Measurements from ENCODE around the gene SLC22A6.
"Not testable (repeated sequence)": the region's sequence is repeated elsewhere in the genome, so short reads cannot be mapped to it uniquely, and the experiment has no call there.

SLC22A6 gene

GRCh38 chr11:62957147-62957546 lies 27.6 kb downstream of the SLC22A6 start:
- peaks cover 8 to 14% of the 10 kb centered on the region in 2 donors for H3K4me1 ChIP-seq (ENCODE audit: control insufficient read depth in 1 of 2, insufficient read depth in 2 of 2, low read length in 2 of 2)
- no peaks in the 10 kb centered on the region for H3K27me3 ChIP-seq (ENCODE audit: low read depth, low read length)
- H3K9me3 ChIP-seq (ENCODE audit: control insufficient read depth in 1 of 2, low read length in 2 of 2), result no peaks in the 10 kb centered on the region
- no peaks in the 10 kb centered on the region for H3K36me3 ChIP-seq (ENCODE audit: control insufficient read depth in 1 of 2, insufficient read depth in 2 of 2, low read length in 2 of 2)
- H3K27ac ChIP-seq (ENCODE audit: low read length), result no peak overlapping the region
- H3K4me3 ChIP-seq (ENCODE audit: low read depth in 1 of 2, low read length in 2 of 2), result no peak overlapping the region

GRCh38 chr11:62954478-62954877 lies 30.3 kb downstream of the SLC22A6 start:
- H3K27ac ChIP-seq (ENCODE audit: low read length), result no peak overlapping the region
- no peaks in the 10 kb centered on the region for H3K9me3 ChIP-seq (ENCODE audit: control insufficient read depth in 1 of 2, low read length in 2 of 2)
- no peaks in the 10 kb centered on the region for H3K36me3 ChIP-seq (ENCODE audit: control insufficient read depth in 1 of 2, insufficient read depth in 2 of 2, low read length in 2 of 2)
- H3K4me3 ChIP-seq (ENCODE audit: low read depth in 1 of 2, low read length in 2 of 2), result no peak overlapping the region
- H3K27me3 ChIP-seq (ENCODE audit: low read depth, low read length), result no peaks in the 10 kb centered on the region
- H3K4me1 ChIP-seq (ENCODE audit: control insufficient read depth in 1 of 2, insufficient read depth in 2 of 2, low read length in 2 of 2), result peaks cover 8 to 11% of the 10 kb centered on the region in 2 donors

GRCh38 chr11:62953811-62954210 lies 31.0 kb downstream of the SLC22A6 start:
- no peaks in the 10 kb centered on the region for H3K36me3 ChIP-seq (ENCODE audit: control insufficient read depth in 1 of 2, insufficient read depth in 2 of 2, low read length in 2 of 2)
- no peaks in the 10 kb centered on the region for H3K9me3 ChIP-seq (ENCODE audit: control insufficient read depth in 1 of 2, low read length in 2 of 2)
- H3K27me3 ChIP-seq (ENCODE audit: low read depth, low read length), result no peaks in the 10 kb centered on the region
- H3K4me3 ChIP-seq (ENCODE audit: low read depth in 1 of 2, low read length in 2 of 2), result no peak overlapping the region
- H3K27ac ChIP-seq (ENCODE audit: low read length), result no peak overlapping the region
- H3K4me1 ChIP-seq (ENCODE audit: control insufficient read depth in 1 of 2, insufficient read depth in 2 of 2, low read length in 2 of 2), result peaks cover under 1 to 4% of the 10 kb centered on the region in 2 donors

GRCh38 chr11:62948765-62949320 lies 35.9 kb downstream of the SLC22A6 start:
- Histone ChIP-seq H3K27me3 (ENCODE audit: low read depth, low read length) (no peaks in the 10 kb centered on the region), H3K36me3 (ENCODE audit: control insufficient read depth in 1 of 2, insufficient read depth in 2 of 2, low read length in 2 of 2) (no peaks in the 10 kb centered on the region), H3K27ac (ENCODE audit: low read length) (no peak overlapping the region), H3K4me3 (ENCODE audit: low read depth in 1 of 2, low read length in 2 of 2) (no peak overlapping the region), H3K9me3 (ENCODE audit: control insufficient read depth in 1 of 2, low read length in 2 of 2) (peaks cover 0 to 3% of the 10 kb centered on the region in 2 donors), H3K4me1 (ENCODE audit: control insufficient read depth in 1 of 2, insufficient read depth in 2 of 2, low read length in 2 of 2) (no peaks in the 10 kb centered on the region)

- H3K27ac ChIP-seq (ENCODE audit: low read length); H3K27me3 ChIP-seq (ENCODE audit: low read depth, low read length); H3K36me3 ChIP-seq (ENCODE audit: control insufficient read depth in 1 of 2, insufficient read depth in 2 of 2, low read length in 2 of 2); H3K4me1 ChIP-seq (ENCODE audit: control insufficient read depth in 1 of 2, insufficient read depth in 2 of 2, low read length in 2 of 2); H3K9me3 ChIP-seq (ENCODE audit: control insufficient read depth in 1 of 2, low read length in 2 of 2); H3K4me3 ChIP-seq (ENCODE audit: low read depth in 1 of 2, low read length in 2 of 2): not testable (repeated sequence)
These were observed 39.2 kb downstream of the SLC22A6 start for GRCh38 chr11:62945538-62945937.

- H3K27me3 ChIP-seq (ENCODE audit: low read depth, low read length); H3K9me3 ChIP-seq (ENCODE audit: control insufficient read depth in 1 of 2, low read length in 2 of 2); H3K4me3 ChIP-seq (ENCODE audit: low read depth in 1 of 2, low read length in 2 of 2); H3K4me1 ChIP-seq (ENCODE audit: control insufficient read depth in 1 of 2, insufficient read depth in 2 of 2, low read length in 2 of 2); H3K27ac ChIP-seq (ENCODE audit: low read length); H3K36me3 ChIP-seq (ENCODE audit: control insufficient read depth in 1 of 2, insufficient read depth in 2 of 2, low read length in 2 of 2): not testable (repeated sequence)
These were observed 47.2 kb downstream of the SLC22A6 start for GRCh38 chr11:62937528-62937927.

- Histone ChIP-seq H3K4me1 (ENCODE audit: control insufficient read depth in 1 of 2, insufficient read depth in 2 of 2, low read length in 2 of 2) (peaks cover 0 to 4% of the 10 kb centered on the region in 2 donors), H3K9me3 (ENCODE audit: control insufficient read depth in 1 of 2, low read length in 2 of 2) (no peaks in the 10 kb centered on the region), H3K27me3 (ENCODE audit: low read depth, low read length) (no peaks in the 10 kb centered on the region), H3K4me3 (ENCODE audit: low read depth in 1 of 2, low read length in 2 of 2) (no peak overlapping the region), H3K27ac (ENCODE audit: low read length) (no peak overlapping the region), H3K36me3 (ENCODE audit: control insufficient read depth in 1 of 2, insufficient read depth in 2 of 2, low read length in 2 of 2) (no peaks in the 10 kb centered on the region)
These were observed 50.3 kb downstream of the SLC22A6 start for GRCh38 chr11:62934496-62934785.

GRCh38 chr11:62933750-62934495 lies 50.8 kb downstream of the SLC22A6 start:
- Histone ChIP-seq H3K4me1 (ENCODE audit: control insufficient read depth in 1 of 2, insufficient read depth in 2 of 2, low read length in 2 of 2) (peaks cover 0 to 4% of the 10 kb centered on the region in 2 donors), H3K9me3 (ENCODE audit: control insufficient read depth in 1 of 2, low read length in 2 of 2) (no peaks in the 10 kb centered on the region), H3K36me3 (ENCODE audit: control insufficient read depth in 1 of 2, insufficient read depth in 2 of 2, low read length in 2 of 2) (no peaks in the 10 kb centered on the region), H3K27ac (ENCODE audit: low read length) (no peak overlapping the region), H3K4me3 (ENCODE audit: low read depth in 1 of 2, low read length in 2 of 2) (no peak overlapping the region), H3K27me3 (ENCODE audit: low read depth, low read length) (no peaks in the 10 kb centered on the region)

- Histone ChIP-seq H3K9me3 (ENCODE audit: control insufficient read depth in 1 of 2, low read length in 2 of 2) (no peaks in the 10 kb centered on the region), H3K4me1 (ENCODE audit: control insufficient read depth in 1 of 2, insufficient read depth in 2 of 2, low read length in 2 of 2) (peaks cover 0 to 4% of the 10 kb centered on the region in 2 donors), H3K36me3 (ENCODE audit: control insufficient read depth in 1 of 2, insufficient read depth in 2 of 2, low read length in 2 of 2) (no peaks in the 10 kb centered on the region), H3K27ac (ENCODE audit: low read length) (no peak overlapping the region), H3K4me3 (ENCODE audit: low read depth in 1 of 2, low read length in 2 of 2) (no peak overlapping the region), H3K27me3 (ENCODE audit: low read depth, low read length) (no peaks in the 10 kb centered on the region)
These were observed 51.5 kb downstream of the SLC22A6 start for GRCh38 chr11:62933285-62933684.

- Histone ChIP-seq H3K36me3 (ENCODE audit: control insufficient read depth in 1 of 2, insufficient read depth in 2 of 2, low read length in 2 of 2) (no peaks in the 10 kb centered on the region), H3K27ac (ENCODE audit: low read length) (no peak overlapping the region), H3K9me3 (ENCODE audit: control insufficient read depth in 1 of 2, low read length in 2 of 2) (no peaks in the 10 kb centered on the region), H3K27me3 (ENCODE audit: low read depth, low read length) (peaks cover 12% of the 10 kb centered on the region), H3K4me3 (ENCODE audit: low read depth in 1 of 2, low read length in 2 of 2) (no peak overlapping the region), H3K4me1 (ENCODE audit: control insufficient read depth in 1 of 2, insufficient read depth in 2 of 2, low read length in 2 of 2) (peaks cover 0 to 6% of the 10 kb centered on the region in 2 donors)
These were observed 53.1 kb downstream of the SLC22A6 start for GRCh38 chr11:62931499-62932278.

GRCh38 chr11:62930666-62931065 lies 54.1 kb downstream of the SLC22A6 start:
- H3K4me1 ChIP-seq (ENCODE audit: control insufficient read depth in 1 of 2, insufficient read depth in 2 of 2, low read length in 2 of 2), result peaks cover 0 to 14% of the 10 kb centered on the region in 2 donors
- H3K9me3 ChIP-seq (ENCODE audit: control insufficient read depth in 1 of 2, low read length in 2 of 2), result no peaks in the 10 kb centered on the region
- peaks cover 22% of the 10 kb centered on the region for H3K27me3 ChIP-seq (ENCODE audit: low read depth, low read length)
- no peaks in the 10 kb centered on the region for H3K36me3 ChIP-seq (ENCODE audit: control insufficient read depth in 1 of 2, insufficient read depth in 2 of 2, low read length in 2 of 2)
- no peak overlapping the region for H3K4me3 ChIP-seq (ENCODE audit: low read depth in 1 of 2, low read length in 2 of 2)
- no peak overlapping the region for H3K27ac ChIP-seq (ENCODE audit: low read length)
